Endothelial cell of umbilical vein (primary cell): Measurements from ENCODE around the gene B3GALT6. TPM values are rescaled to one million over a fixed set of nuclear protein-coding genes. Genes with fewer than 3 reads are reported as not detected.

Source experiments
- BruUV-seq: library from RNA; stranded (reverse); fragments of 400-500 nt; replicated peaks from 2 replicates; lab custom pipeline; 2021; lab: Mats Ljungman, UMichigan
- CTCF ChIA-PET: fragments of 300-600, 350-600 bp; sonication (Branson Sonifier 250); formaldehyde crosslinking; loops from one replicate; lab custom pipeline; 2021; ENCODE audit warnings: antibody characterized with exemption, inconsistent platforms; lab: Charles Lee
- POLR2A ChIA-PET: fragments of 300-600, 350-600 bp; sonication (Branson Sonifier 250); formaldehyde crosslinking; loops from one replicate; lab custom pipeline; 2021; ENCODE audit warnings: antibody characterized with exemption, inconsistent platforms; lab: Charles Lee
- DNase-seq: peaks from one replicate; pipeline ENCODE4 v3.0.0-alpha.2; 2011; ENCODE audit warnings: low read depth, low spot score
- FAIRE-seq: peaks from 2 replicates; lab custom pipeline; 2011; peaks lifted over from hg19 to GRCh38; lab: Jason Lieb, UNC
- H2AFZ ChIP-seq: 2 replicates; pipeline ENCODE4 v1.6.0; 2012; ENCODE audit warnings: low read depth, low read length, control low read depth, inconsistent platforms
- H3K27ac ChIP-seq: 2 replicates; pipeline ENCODE4 v1.5.1; 2011; ENCODE audit warnings: low read depth, mild to moderate bottlenecking, control low read depth, low read length, moderate library complexity; ENCODE audit not compliant: insufficient read depth
- H3K27me3 ChIP-seq, 2 experiments: 2 replicates each; pipeline versions ENCODE4 v1.6.0 to v1.6.1; 2011; ENCODE audit warnings: low read length in 2 of 2, mixed read lengths in 1 of 2; ENCODE audit not compliant: control insufficient read depth in 2 of 2, insufficient read depth in 2 of 2
- H3K36me3 ChIP-seq, 2 experiments: 2 replicates in 1 of 2; 3 replicates in 1 of 2; pipeline ENCODE4 v1.5.1; 2011; ENCODE audit warnings: low read length in 2 of 2, mild to moderate bottlenecking in 1 of 2, moderate library complexity in 1 of 2; ENCODE audit not compliant: control insufficient read depth in 2 of 2, insufficient read depth in 2 of 2; ENCODE audit errors: extremely low read depth in 1 of 2
- H3K4me1 ChIP-seq: 3 replicates; pipeline ENCODE4 v1.5.1; 2011; ENCODE audit warnings: mild to moderate bottlenecking, low read length; ENCODE audit not compliant: control insufficient read depth, insufficient read depth; ENCODE audit errors: extremely low read depth
- H3K4me2 ChIP-seq: 2 replicates; pipeline ENCODE4 v1.6.1; 2011; ENCODE audit warnings: low read length, control low read depth, mixed read lengths; ENCODE audit not compliant: insufficient read depth
- H3K4me3 ChIP-seq, 3 experiments: fragments of 200-600 bp in 1 of 3; sonication (generic), shearing (Covaris generic) in 1 of 3; replicated peaks in 1 of 3; 2 replicates each; pipeline ENCODE4 v1.5.1; 2011 to 2016; ENCODE audit warnings: control low read depth in 3 of 3, low read length in 3 of 3, mild to moderate bottlenecking in 2 of 3, inconsistent platforms in 1 of 3, low read depth in 1 of 3, moderate library complexity in 1 of 3; ENCODE audit not compliant: insufficient read depth in 1 of 3
- H3K79me2 ChIP-seq: 2 replicates; pipeline ENCODE4 v1.6.0; 2012; ENCODE audit warnings: low read length, inconsistent platforms; ENCODE audit not compliant: control insufficient read depth, insufficient read depth
- H3K9ac ChIP-seq: replicated peaks from 2 replicates; pipeline ENCODE3; 2011; ENCODE audit warnings: low read length, control low read depth; ENCODE audit not compliant: insufficient read depth; ENCODE audit errors: extremely low read depth
- H3K9me1 ChIP-seq: replicated peaks from 3 replicates; pipeline ENCODE4 v1.6.0; 2011; ENCODE audit warnings: mild to moderate bottlenecking, low read length; ENCODE audit not compliant: control insufficient read depth, insufficient read depth; ENCODE audit errors: extremely low read depth
- H3K9me3 ChIP-seq: replicated peaks from 2 replicates; pipeline ENCODE4 v1.5.1; 2012; ENCODE audit warnings: low read length, inconsistent platforms; ENCODE audit not compliant: control insufficient read depth, insufficient read depth
- H4K20me1 ChIP-seq: replicated peaks from 2 replicates; pipeline ENCODE3; 2011; ENCODE audit warnings: mild to moderate bottlenecking, low read length; ENCODE audit not compliant: control insufficient read depth, insufficient read depth; ENCODE audit errors: extremely low read depth
- EZH2 ChIP-seq: IDR thresholded peaks from 2 replicates; pipeline ENCODE4 v1.6.1; 2012; ENCODE audit warnings: borderline replicate concordance, low read depth, mild to moderate bottlenecking, moderate library complexity, low read length, inconsistent platforms; ENCODE audit not compliant: severe bottlenecking
- FOS ChIP-seq: IDR thresholded peaks from 2 replicates; pipeline ENCODE4 v1.6.1; 2011; ENCODE audit warnings: mild to moderate bottlenecking, low read length, moderate library complexity, borderline replicate concordance; ENCODE audit not compliant: insufficient read depth
- GATA2 ChIP-seq: IDR thresholded peaks from 2 replicates; pipeline ENCODE4 v1.7.0; 2011; ENCODE audit warnings: low read depth, mild to moderate bottlenecking, moderate library complexity, mixed read lengths, low read length; ENCODE audit not compliant: insufficient read length, insufficient read depth
- JUN ChIP-seq: IDR thresholded peaks from 2 replicates; pipeline ENCODE4 v1.6.1; 2011; ENCODE audit warnings: borderline replicate concordance, low read depth; ENCODE audit not compliant: insufficient read length, insufficient read depth
- MYC ChIP-seq: IDR thresholded peaks from one replicate; pipeline ENCODE4 v1.6.1; 2011; ENCODE audit warnings: mild to moderate bottlenecking, low read depth, low read length
- POLR2A ChIP-seq: IDR thresholded peaks from 2 replicates; pipeline ENCODE4 v1.6.1; 2012; ENCODE audit warnings: low read depth, mild to moderate bottlenecking, control low read depth, low read length
- POLR2AphosphoS5 ChIP-seq: IDR thresholded peaks from 2 replicates; pipeline ENCODE4 v1.6.1; 2012; ENCODE audit warnings: low read depth, mild to moderate bottlenecking, control low read depth, low read length, moderate library complexity; ENCODE audit not compliant: insufficient read depth
- dilution Hi-C: fragments of 300-500 bp; cut with MboI; formaldehyde crosslinking; loops from one replicate; pipeline ENCODE4 v1.15.0; 2019; ENCODE audit warnings: low sequenced_read_pairs; ENCODE audit not compliant: extremely low pct_ligation_motif_present
- intact Hi-C: fragments of 100-400 bp; cut with micrococcal nuclease; formaldehyde crosslinking; loops from one replicate; pipeline ENCODE4 v1.10.0; 2022
- polyA plus RNA-seq, 4 experiments: library from polyadenylated mRNA; depleted of rRNA in 3 of 4; stranded (reverse) in 3 of 4; unstranded in 1 of 4; fragments of >200 nt; gene quantifications; 2 replicates each; pipeline versions ENCODE4 v1.2.1 to v1.2.3, GENCODE V29; 2011 to 2012; ENCODE audit warnings: missing spikeins in 1 of 4
- total RNA-seq: library from RNA; stranded (reverse); gene quantifications from 2 replicates; pipeline ENCODE4 v1.2.3, GENCODE V29; 2021
- TF ChIP-seq, protein P1 (sequence below), 2 donors: IDR thresholded peaks; 1 replicate in 1 of 2; 2 replicates in 1 of 2; pipeline ENCODE4 v1.5.1; 2011; ENCODE audit warnings: low read length in 2 of 2, mild to moderate bottlenecking in 2 of 2, moderate library complexity in 2 of 2, control low read depth in 1 of 2, inconsistent platforms in 1 of 2, low read depth in 1 of 2; ENCODE audit not compliant: insufficient read depth in 1 of 2; ENCODE audit errors: extremely low read depth in 1 of 2
- TF ChIP-seq, protein P2 (sequence below): IDR thresholded peaks from 2 replicates; pipeline ENCODE4 v1.6.1; 2011; ENCODE audit not compliant: insufficient read depth, insufficient read length

B3GALT6 gene
- total and polyA plus RNA-seq, 2 donors (not counting 3 experiments of a cell fraction or from before 2014, with no cell fraction given): 24.6 to 34.1 TPM

DNA sequence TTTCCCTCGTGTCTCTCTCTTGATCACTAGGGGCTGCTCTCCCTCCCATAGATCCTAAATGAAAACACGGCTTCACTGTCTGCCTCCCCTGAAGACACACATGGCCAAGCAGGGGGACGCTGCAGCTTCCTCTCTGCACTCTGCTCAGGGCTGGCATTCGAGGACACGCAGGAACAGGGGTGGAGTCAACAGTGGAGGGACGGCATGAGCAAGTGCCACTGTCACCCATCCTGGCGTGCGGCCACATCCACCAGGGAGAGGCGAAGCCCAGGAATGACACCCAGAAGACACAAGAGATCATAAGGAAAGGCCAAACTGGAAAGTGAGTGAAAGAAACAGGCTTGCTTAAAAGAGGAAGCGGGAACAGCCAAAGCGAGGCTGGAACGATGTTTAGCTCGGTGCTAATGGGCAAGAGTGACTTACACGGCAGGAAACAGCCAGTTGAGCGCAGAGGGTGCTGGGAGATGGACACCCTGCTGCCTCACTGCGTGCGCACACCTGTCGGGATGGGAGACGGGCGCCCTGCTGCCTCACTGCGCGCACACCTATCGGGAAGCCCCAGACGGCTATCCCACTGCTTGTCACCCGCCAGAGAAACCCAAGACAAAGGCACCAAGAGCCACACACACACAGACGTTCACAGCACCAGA is 28.0 kb downstream of the B3GALT6 start:
- Histone ChIP-seq H3K36me3 (peaks cover 9 to 34% of the 10 kb centered on the region in 2 experiments), H3K4me2 (no peak overlapping the region), H3K4me1 (peaks cover 21% of the 10 kb centered on the region), H3K79me2 (peaks cover 16% of the 10 kb centered on the region), H3K9me3 (no peaks in the 10 kb centered on the region), H3K27me3 (no peaks in the 10 kb centered on the region), H3K4me3 (no peak overlapping the region), H3K9ac (no peak overlapping the region), H3K27ac (peak overlapping the region; percentile 72), H4K20me1 (no peaks in the 10 kb centered on the region), H2AFZ (no peak overlapping the region), H3K9me1 (no peaks in the 10 kb centered on the region)
- no TSS peak for BruUV-seq
- intact Hi-C loops: loop anchor here (2.0 kb wide), 1 partner anchor 27 kb away; the partner anchor contains the start of genes B3GALT6 and SDF4
- DNase-seq (no peak), FAIRE-seq (no peak)
- POLR2A ChIA-PET: no interaction called here
- dilution Hi-C loops: no loop called here
- CTCF ChIA-PET: interaction anchor here (0.9 to 1.3 kb wide), 3 partner anchors 14 to 31 kb away, joined by 3 to 9 read pairs (median 3); partner anchors contain the start of gene UBE2J2
- TF ChIP-seq POLR2AphosphoS5: no peak
- no peak for TF ChIP-seq GATA2
- TF ChIP-seq POLR2A: no peak
- TF ChIP-seq, protein P1, sequence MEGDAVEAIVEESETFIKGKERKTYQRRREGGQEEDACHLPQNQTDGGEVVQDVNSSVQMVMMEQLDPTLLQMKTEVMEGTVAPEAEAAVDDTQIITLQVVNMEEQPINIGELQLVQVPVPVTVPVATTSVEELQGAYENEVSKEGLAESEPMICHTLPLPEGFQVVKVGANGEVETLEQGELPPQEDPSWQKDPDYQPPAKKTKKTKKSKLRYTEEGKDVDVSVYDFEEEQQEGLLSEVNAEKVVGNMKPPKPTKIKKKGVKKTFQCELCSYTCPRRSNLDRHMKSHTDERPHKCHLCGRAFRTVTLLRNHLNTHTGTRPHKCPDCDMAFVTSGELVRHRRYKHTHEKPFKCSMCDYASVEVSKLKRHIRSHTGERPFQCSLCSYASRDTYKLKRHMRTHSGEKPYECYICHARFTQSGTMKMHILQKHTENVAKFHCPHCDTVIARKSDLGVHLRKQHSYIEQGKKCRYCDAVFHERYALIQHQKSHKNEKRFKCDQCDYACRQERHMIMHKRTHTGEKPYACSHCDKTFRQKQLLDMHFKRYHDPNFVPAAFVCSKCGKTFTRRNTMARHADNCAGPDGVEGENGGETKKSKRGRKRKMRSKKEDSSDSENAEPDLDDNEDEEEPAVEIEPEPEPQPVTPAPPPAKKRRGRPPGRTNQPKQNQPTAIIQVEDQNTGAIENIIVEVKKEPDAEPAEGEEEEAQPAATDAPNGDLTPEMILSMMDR (IDR thresholded peaks at IDR 0.05; ENCODE audit: extremely low read depth in 1 of 2, insufficient read depth in 1 of 2, low read depth in 1 of 2, low read length in 2 of 2): no peak
- no peak for TF ChIP-seq JUN
- no peak for TF ChIP-seq MYC
- no peak for TF ChIP-seq FOS
- TF ChIP-seq, protein P2, sequence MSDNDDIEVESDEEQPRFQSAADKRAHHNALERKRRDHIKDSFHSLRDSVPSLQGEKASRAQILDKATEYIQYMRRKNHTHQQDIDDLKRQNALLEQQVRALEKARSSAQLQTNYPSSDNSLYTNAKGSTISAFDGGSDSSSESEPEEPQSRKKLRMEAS: no peak
- no peak for TF ChIP-seq EZH2
